Muscle layer of colon (tissue), 2 donors: ENCODE measurements around the gene EEF2K.
"Not testable (repeated sequence)": the region's sequence is repeated elsewhere in the genome, so short reads cannot be mapped to it uniquely, and the experiment has no call there.

ENCODE experiments used
- H3K27ac ChIP-seq: one replicate; pipeline ENCODE4 v1.7.0; 2013; ENCODE audit warnings: low read depth, mild to moderate bottlenecking, low read length, moderate library complexity
- H3K27me3 ChIP-seq, 2 donors: one replicate each; pipeline ENCODE4 v1.7.0; 2013; ENCODE audit warnings: low read length in 2 of 2, mild to moderate bottlenecking in 2 of 2; ENCODE audit not compliant: insufficient read depth in 2 of 2, control insufficient read depth in 1 of 2
- H3K36me3 ChIP-seq: one replicate; pipeline ENCODE4 v1.7.0; 2013; ENCODE audit warnings: mild to moderate bottlenecking, low read length; ENCODE audit not compliant: insufficient read depth
- H3K4me1 ChIP-seq: one replicate; pipeline ENCODE4 v1.7.0; 2013; ENCODE audit warnings: mild to moderate bottlenecking, low read length; ENCODE audit not compliant: insufficient read depth
- H3K4me3 ChIP-seq, 2 donors: one replicate each; pipeline ENCODE4 v1.7.0; 2013; ENCODE audit warnings: low read length in 2 of 2, low read depth in 1 of 2, mild to moderate bottlenecking in 1 of 2, moderate library complexity in 1 of 2
- H3K9ac ChIP-seq: one replicate; pipeline ENCODE4 v1.7.0; 2013; ENCODE audit warnings: low read length
- H3K9me3 ChIP-seq: one replicate; pipeline ENCODE4 v1.7.0; 2013; ENCODE audit warnings: mild to moderate bottlenecking, low read length
- donor health status: abdominal sarcoma.
- donor health status: Adenocarcinoma of cecum.

Gene EEF2K

GRCh38 chr16:22214402-22214801 lies 8.3 kb downstream of the EEF2K start:
- H3K27ac ChIP-seq, result no peak overlapping the region
- H3K4me1 ChIP-seq, result peaks cover 66% of the 10 kb centered on the region
- H3K36me3 ChIP-seq, result peaks cover 4% of the 10 kb centered on the region

GRCh38 chr16:22214889-22215288 lies 8.8 kb downstream of the EEF2K start:
- Histone ChIP-seq H3K4me1 (peaks cover 64% of the 10 kb centered on the region), H3K27ac (no peak overlapping the region), H3K27me3 (no peaks in the 10 kb centered on the region), H3K9ac (no peak overlapping the region), H3K4me3 (no peak overlapping the region), H3K9me3 (no peaks in the 10 kb centered on the region), H3K36me3 (peaks cover 4% of the 10 kb centered on the region)

More at GRCh38 chr16:22214402-22214801, 8.3 kb downstream of the EEF2K start:
- Histone ChIP-seq H3K27me3 (no peaks in the 10 kb centered on the region), H3K9ac (no peak overlapping the region), H3K4me3 (no peak overlapping the region), H3K9me3 (no peaks in the 10 kb centered on the region)

GRCh38 chr16:22216191-22216831 lies 10.2 kb downstream of the EEF2K start:
- H3K4me3 ChIP-seq, result no peak overlapping the region
- no peak overlapping the region for H3K27ac ChIP-seq
- H3K4me1 ChIP-seq, result peaks cover 56% of the 10 kb centered on the region
- H3K36me3 ChIP-seq, result peaks cover 4% of the 10 kb centered on the region
- H3K9ac ChIP-seq, result no peak overlapping the region
- H3K27me3 ChIP-seq, result no peaks in the 10 kb centered on the region
- H3K9me3 ChIP-seq, result no peaks in the 10 kb centered on the region

GRCh38 chr16:22216832-22217225 lies 10.8 kb downstream of the EEF2K start:
- not testable (repeated sequence) for H3K4me3 ChIP-seq, H3K9ac ChIP-seq, H3K27me3 ChIP-seq, H3K27ac ChIP-seq, H3K36me3 ChIP-seq, H3K9me3 ChIP-seq
- peaks cover 51% of the 10 kb centered on the region for H3K4me1 ChIP-seq

- peak overlapping the region; percentile 45 for H3K27ac ChIP-seq
- H3K4me3 ChIP-seq, result no peak overlapping the region
- no peaks in the 10 kb centered on the region for H3K9me3 ChIP-seq
- H3K9ac ChIP-seq, result no peak overlapping the region
- peaks cover 4% of the 10 kb centered on the region for H3K36me3 ChIP-seq
- no peaks in the 10 kb centered on the region for H3K27me3 ChIP-seq
- peaks cover 39% of the 10 kb centered on the region for H3K4me1 ChIP-seq
These were observed 12.0 kb downstream of the EEF2K start for GRCh38 chr16:22217890-22218730.

- Histone ChIP-seq H3K4me3 (no peak overlapping the region), H3K9me3 (no peaks in the 10 kb centered on the region), H3K9ac (no peak overlapping the region), H3K27ac (no peak overlapping the region), H3K27me3 (no peaks in the 10 kb centered on the region), H3K4me1 (peaks cover 28% of the 10 kb centered on the region), H3K36me3 (peaks cover 4% of the 10 kb centered on the region)
These were observed 13.5 kb downstream of the EEF2K start for GRCh38 chr16:22219389-22220068.

- Histone ChIP-seq H3K9me3 (no peaks in the 10 kb centered on the region), H3K4me1 (peaks cover 33% of the 10 kb centered on the region), H3K4me3 (no peak overlapping the region), H3K27ac (no peak overlapping the region), H3K9ac (no peak overlapping the region), H3K36me3 (peaks cover 2% of the 10 kb centered on the region), H3K27me3 (no peaks in the 10 kb centered on the region)
These were observed 14.0 kb downstream of the EEF2K start for GRCh38 chr16:22220069-22220440.

- Histone ChIP-seq H3K27me3 (no peaks in the 10 kb centered on the region), H3K9ac (no peak overlapping the region), H3K27ac (no peak overlapping the region), H3K36me3 (no peaks in the 10 kb centered on the region), H3K9me3 (no peaks in the 10 kb centered on the region), H3K4me1 (peaks cover 37% of the 10 kb centered on the region), H3K4me3 (no peak overlapping the region)
These were observed 14.6 kb downstream of the EEF2K start for GRCh38 chr16:22220714-22221113.

GRCh38 chr16:22222006-22222405 lies 15.9 kb downstream of the EEF2K start:
- H3K9me3 ChIP-seq, result no peaks in the 10 kb centered on the region
- no peak overlapping the region for H3K27ac ChIP-seq
- H3K4me1 ChIP-seq, result peaks cover 27% of the 10 kb centered on the region
- peaks cover 4% of the 10 kb centered on the region for H3K36me3 ChIP-seq
- H3K4me3 ChIP-seq, result no peak overlapping the region
- no peak overlapping the region for H3K9ac ChIP-seq
- no peaks in the 10 kb centered on the region for H3K27me3 ChIP-seq

GRCh38 chr16:22222998-22223397 lies 16.9 kb downstream of the EEF2K start:
- no peak overlapping the region for H3K27ac ChIP-seq
- H3K9me3 ChIP-seq, result no peaks in the 10 kb centered on the region
- H3K4me1 ChIP-seq, result peaks cover 25% of the 10 kb centered on the region
- peaks cover 5% of the 10 kb centered on the region for H3K36me3 ChIP-seq
- no peak overlapping the region for H3K4me3 ChIP-seq
- H3K9ac ChIP-seq, result no peak overlapping the region
- H3K27me3 ChIP-seq, result no peaks in the 10 kb centered on the region

- Histone ChIP-seq H3K4me1 (peaks cover 13% of the 10 kb centered on the region), H3K27me3 (no peaks in the 10 kb centered on the region), H3K4me3 (no peak overlapping the region), H3K27ac (peak overlapping the region; percentile 51), H3K9me3 (no peaks in the 10 kb centered on the region), H3K9ac (no peak overlapping the region), H3K36me3 (peaks cover 17% of the 10 kb centered on the region)
These were observed 19.0 kb downstream of the EEF2K start for GRCh38 chr16:22225060-22225459.
